Frontal cortex (tissue), 4 donors: ENCODE data around the gene LRRC15. TPM values are rescaled to one million over a fixed set of nuclear protein-coding genes. Genes with fewer than 3 reads are reported as not detected.

Experiments
- DNase-seq, 2 donors: peaks; one replicate each; pipeline ENCODE4 v3.0.0; 2012; ENCODE audit warnings: low spot score in 2 of 2
- FAIRE-seq: peaks from 2 replicates; lab custom pipeline; 2012; peaks lifted over from hg19 to GRCh38; lab: Jason Lieb, UNC
- total RNA-seq: library from RNA; depleted of rRNA; stranded (reverse); fragments of >200 nt; gene quantifications from one replicate; pipeline ENCODE4 v1.2.3, GENCODE V29; 2014
- donor health status: control.
- donor health status: control.
- donor health status: control.

LRRC15 gene
- total RNA-seq, 1 donor from 2014 or later = not detected

- FAIRE-seq = no peak
- no peak for DNase-seq
Observed at GRCh38 chr3:194365978-194366490, 3.5 kb downstream of the LRRC15 start.

GRCh38 chr3:194365526-194365925 lies 4.0 kb downstream of the LRRC15 start:
- FAIRE-seq = no peak

GRCh38 chr3:194364652-194365434 lies 4.7 kb downstream of the LRRC15 start:
- no peak for FAIRE-seq
- DNase-seq = no peak

More at GRCh38 chr3:194365526-194365925, 4.0 kb downstream of the LRRC15 start:
- no peak for DNase-seq

- DNase-seq (no peak), FAIRE-seq (no peak)
Observed at GRCh38 chr3:194364314-194364651, 5.3 kb downstream of the LRRC15 start.

- DNase-seq (no peak), FAIRE-seq (no peak)
Observed at GRCh38 chr3:194360568-194360967, 9.0 kb downstream of the LRRC15 start.

- no peak for DNase-seq
- no peak for FAIRE-seq
Observed at GRCh38 chr3:194357681-194358080, 11.9 kb downstream of the LRRC15 start.

GRCh38 chr3:194355379-194355778 lies 14.2 kb downstream of the LRRC15 start:
- no peak for FAIRE-seq
- DNase-seq = no peak

- no peak for FAIRE-seq
- no peak for DNase-seq
Observed at GRCh38 chr3:194354315-194354714, 15.2 kb downstream of the LRRC15 start.

- DNase-seq (no peak), FAIRE-seq (no peak)
Observed at GRCh38 chr3:194352667-194353246, 16.8 kb downstream of the LRRC15 start.

GRCh38 chr3:194351952-194352536 lies 17.5 kb downstream of the LRRC15 start:
- FAIRE-seq = no peak
- no peak for DNase-seq

- FAIRE-seq (no peak), DNase-seq (no peak)
Observed at GRCh38 chr3:194351080-194351672, 18.4 kb downstream of the LRRC15 start, which contains the start of gene CPN2. Gene CPN2, minus strand, starts transcription at chr3:194351328. Its CDS starts 8,626 bp downstream, at chr3:194342702.

- FAIRE-seq (no peak), DNase-seq (no peak)
Observed at GRCh38 chr3:194350726-194351071, 18.8 kb downstream of the LRRC15 start.

- FAIRE-seq (no peak), DNase-seq (no peak)
Observed at GRCh38 chr3:194348354-194348753, 21.2 kb downstream of the LRRC15 start.

GRCh38 chr3:194346621-194347020 lies 22.9 kb downstream of the LRRC15 start:
- no peak for DNase-seq
- no peak for FAIRE-seq

GRCh38 chr3:194346035-194346434 lies 23.5 kb downstream of the LRRC15 start:
- no peak for FAIRE-seq
- DNase-seq = no peak

GRCh38 chr3:194344012-194344411 lies 25.5 kb downstream of the LRRC15 start:
- DNase-seq = peak; percentile 75 to 85
- no peak for FAIRE-seq

GRCh38 chr3:194343561-194343893 lies 26.0 kb downstream of the LRRC15 start:
- DNase-seq (no peak), FAIRE-seq (no peak)

- no peak for FAIRE-seq
- DNase-seq = no peak
Observed at GRCh38 chr3:194342861-194343560, 26.5 kb downstream of the LRRC15 start.

- DNase-seq = no peak
- FAIRE-seq = no peak
Observed at GRCh38 chr3:194340757-194341400, 28.7 kb downstream of the LRRC15 start.

GRCh38 chr3:194339840-194340239 lies 29.7 kb downstream of the LRRC15 start:
- FAIRE-seq = no peak
- no peak for DNase-seq
